Adrenal gland (tissue), 5 donors: ENCODE measurements around the gene DDX56.

Experiments used
- POLR2A ChIP-seq, 2 donors: fragments of 450-650 bp; IDR thresholded peaks; one replicate each; pipeline ENCODE4 v1.6.1; 2017; ENCODE audit warnings: antibody characterized with exemption in 2 of 2, mild to moderate bottlenecking in 2 of 2, moderate library complexity in 1 of 2
- TF ChIP-seq, protein P1 (sequence below), 6 experiments: fragments of 450-650 bp in 4 of 6; fragments of 200-600 bp in 2 of 6; sonication (generic) in 1 of 6; IDR thresholded peaks; 1 replicate in 5 of 6; 2 replicates in 1 of 6; pipeline versions ENCODE4 v1.5.1 to v1.8.0; 2016 to 2021; ENCODE audit warnings: antibody characterized with exemption in 6 of 6, mild to moderate bottlenecking in 2 of 6, moderate library complexity in 1 of 6
- donor health status: DM: no; HTN: no; CAD: no.

GRCh38 chr7:44575054-44575453, 1.3 kb upstream of the DDX56 start:
- TF ChIP-seq, protein P1, sequence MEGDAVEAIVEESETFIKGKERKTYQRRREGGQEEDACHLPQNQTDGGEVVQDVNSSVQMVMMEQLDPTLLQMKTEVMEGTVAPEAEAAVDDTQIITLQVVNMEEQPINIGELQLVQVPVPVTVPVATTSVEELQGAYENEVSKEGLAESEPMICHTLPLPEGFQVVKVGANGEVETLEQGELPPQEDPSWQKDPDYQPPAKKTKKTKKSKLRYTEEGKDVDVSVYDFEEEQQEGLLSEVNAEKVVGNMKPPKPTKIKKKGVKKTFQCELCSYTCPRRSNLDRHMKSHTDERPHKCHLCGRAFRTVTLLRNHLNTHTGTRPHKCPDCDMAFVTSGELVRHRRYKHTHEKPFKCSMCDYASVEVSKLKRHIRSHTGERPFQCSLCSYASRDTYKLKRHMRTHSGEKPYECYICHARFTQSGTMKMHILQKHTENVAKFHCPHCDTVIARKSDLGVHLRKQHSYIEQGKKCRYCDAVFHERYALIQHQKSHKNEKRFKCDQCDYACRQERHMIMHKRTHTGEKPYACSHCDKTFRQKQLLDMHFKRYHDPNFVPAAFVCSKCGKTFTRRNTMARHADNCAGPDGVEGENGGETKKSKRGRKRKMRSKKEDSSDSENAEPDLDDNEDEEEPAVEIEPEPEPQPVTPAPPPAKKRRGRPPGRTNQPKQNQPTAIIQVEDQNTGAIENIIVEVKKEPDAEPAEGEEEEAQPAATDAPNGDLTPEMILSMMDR (IDR thresholded peaks at IDR 0.05), result no peak
- no peak for TF ChIP-seq POLR2A (IDR thresholded peaks at IDR 0.05)
